A172 (cell line): ENCODE measurements around the gene EVA1C. TPM values are rescaled to one million over a fixed set of nuclear protein-coding genes. Genes with fewer than 3 reads are reported as not detected.
"Not testable (repeated sequence)": the region's sequence is repeated elsewhere in the genome, so short reads cannot be mapped to it uniquely, and the experiment has no call there.

ENCODE experiments used
- DNase-seq: peaks from one replicate; pipeline ENCODE4 v3.0.0-alpha.2; 2015; ENCODE audit warnings: low spot score
- total RNA-seq: library from RNA; depleted of rRNA; stranded (reverse); fragments of >200 nt; shearing (Covaris generic); gene quantifications from 2 replicates; pipeline ENCODE4 v1.2.3, GENCODE V29; 2014

EVA1C gene
- total RNA-seq, 1 experiment from 2014 or later = 1.1 TPM

DNA sequence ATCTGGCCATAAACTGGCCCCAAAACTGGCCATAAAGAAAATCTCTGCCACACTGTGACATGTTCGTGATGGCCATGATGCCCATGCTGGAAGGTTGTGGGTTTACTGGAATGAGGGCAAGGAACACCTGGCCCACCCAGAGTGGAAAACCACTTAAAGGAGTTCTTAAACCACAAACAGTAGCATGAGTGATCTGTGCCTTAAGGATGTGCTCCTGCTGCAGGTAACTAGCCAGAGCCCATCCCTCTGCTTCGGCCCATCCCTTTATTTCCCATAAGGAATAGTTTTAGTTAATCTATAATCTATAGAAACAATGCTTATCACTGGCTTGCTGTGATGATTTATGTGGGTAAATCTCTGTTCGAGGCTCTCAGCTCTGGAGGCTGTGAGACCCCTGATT is 50.1 kb downstream of the EVA1C start:
- DNase-seq = not testable (repeated sequence)

DNA sequence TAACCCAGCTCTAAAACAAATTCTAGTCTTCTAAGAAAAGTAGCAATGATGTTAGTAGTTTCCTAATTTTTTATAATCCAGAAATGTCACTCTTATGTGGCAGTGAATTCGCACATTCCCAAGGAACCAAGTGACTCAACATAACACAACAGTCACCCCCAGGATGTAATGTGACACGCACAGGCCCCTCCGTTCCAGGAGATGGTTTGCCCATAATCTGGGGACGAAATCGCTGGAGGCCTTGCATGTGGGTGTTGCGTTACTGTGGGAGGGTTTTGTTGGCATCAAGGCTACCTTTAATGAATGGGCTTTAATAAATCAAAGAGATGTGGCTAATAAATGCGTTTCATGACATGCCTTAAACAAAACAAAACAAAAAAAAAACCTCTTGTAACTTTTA is 50.9 kb downstream of the EVA1C start:
- peak; percentile 88 for DNase-seq

DNA sequence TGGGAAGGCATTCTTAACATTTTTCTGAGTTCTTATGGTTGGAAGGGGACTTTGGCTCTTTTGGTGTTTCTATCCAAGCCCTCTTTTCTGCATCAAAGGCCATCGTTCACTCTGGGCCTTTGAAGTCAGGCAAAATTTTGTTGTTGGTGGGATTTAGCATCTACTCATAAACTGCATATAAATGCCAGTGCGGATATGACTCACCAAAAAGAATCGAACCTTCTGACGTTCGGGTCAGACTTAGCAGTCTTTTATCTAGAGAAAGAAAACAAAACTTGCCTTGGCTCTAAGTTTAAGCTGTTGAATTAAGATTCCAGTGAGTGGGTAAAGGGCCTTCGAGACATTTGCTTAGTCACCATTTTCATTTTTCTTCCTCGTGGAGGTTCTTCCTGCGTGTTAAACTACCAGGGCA is 51.4 kb downstream of the EVA1C start:
- peak; percentile 98 for DNase-seq

DNA sequence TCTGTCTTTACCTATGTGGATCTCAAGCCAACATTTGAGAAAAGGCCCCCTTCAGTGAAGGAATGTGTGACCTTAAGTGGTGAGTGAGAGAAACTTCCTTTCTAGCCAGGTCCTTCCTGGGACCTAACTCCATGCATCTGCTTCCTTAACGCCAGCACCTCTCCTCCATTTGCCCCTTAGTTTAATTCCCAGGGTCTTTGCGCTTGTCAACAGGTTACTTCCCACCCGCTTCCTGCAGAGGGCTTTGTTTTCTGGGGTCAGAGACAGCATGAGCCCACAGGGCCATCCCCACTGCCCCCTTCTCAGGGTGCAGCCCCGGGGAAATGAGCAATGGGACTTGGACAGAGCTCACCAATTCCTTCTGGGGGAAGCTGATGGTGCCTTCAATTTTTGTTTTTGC is 54.8 kb downstream of the EVA1C start:
- DNase-seq = no peak

DNA sequence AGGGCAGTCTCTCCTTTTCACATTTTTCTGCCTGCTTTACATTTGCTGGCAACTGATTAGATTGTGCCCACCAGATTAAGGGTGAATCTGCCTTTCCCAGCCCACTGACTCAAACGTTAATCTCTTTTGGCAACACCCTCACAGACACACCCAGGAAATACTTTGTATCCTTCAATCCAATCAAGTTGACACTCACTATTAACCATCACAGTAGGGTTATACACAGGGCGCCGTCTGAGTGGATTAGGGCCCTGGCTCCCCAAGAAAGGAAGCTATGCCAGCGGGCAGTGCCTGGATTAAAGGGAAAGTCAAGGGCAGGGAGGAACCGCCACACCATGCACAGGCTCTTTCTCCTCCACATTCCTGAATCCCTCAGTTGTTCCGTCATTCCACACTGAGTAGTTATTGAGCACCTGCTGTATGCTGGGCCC is 56.2 kb downstream of the EVA1C start:
- DNase-seq = no peak

DNA sequence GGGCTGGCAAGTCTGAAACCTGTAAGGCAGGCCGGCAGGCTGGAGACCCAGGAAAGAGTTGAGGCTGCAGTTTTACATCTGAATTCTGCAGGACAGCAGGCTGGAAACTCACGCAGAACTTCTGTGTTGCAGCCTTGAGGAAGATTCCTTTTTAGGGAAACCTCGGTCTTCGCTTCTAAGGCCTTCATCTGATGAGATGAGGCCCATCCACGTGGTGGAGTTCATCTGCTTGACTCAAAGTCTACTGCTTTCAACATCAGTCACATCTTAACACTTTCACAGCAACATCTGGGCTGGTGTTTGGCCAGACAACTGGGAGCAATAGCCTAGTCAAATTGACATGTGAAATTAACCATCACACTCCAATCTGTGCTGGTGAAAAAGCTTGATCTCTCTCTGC is 57.1 kb downstream of the EVA1C start:
- no peak for DNase-seq

DNA sequence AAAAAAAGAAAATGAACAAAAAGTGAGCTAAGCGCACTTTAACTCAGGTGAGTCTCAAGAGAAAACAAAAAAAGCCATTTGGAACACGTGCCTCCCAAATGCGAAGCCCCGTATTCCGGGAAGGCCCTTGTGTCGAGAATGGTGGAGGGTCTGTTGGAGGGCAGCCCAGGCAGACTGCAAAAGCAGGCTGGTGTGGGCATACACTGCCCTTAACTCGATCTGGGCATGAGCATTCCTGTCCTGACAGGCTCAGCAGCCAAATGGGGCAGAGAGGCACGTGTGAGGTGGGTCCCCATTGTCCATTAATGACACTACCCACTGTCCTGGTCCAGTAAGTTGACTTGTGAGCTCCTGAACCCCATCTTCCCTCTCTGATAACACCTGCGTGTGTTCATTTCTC is 57.7 kb downstream of the EVA1C start:
- no peak for DNase-seq

DNA sequence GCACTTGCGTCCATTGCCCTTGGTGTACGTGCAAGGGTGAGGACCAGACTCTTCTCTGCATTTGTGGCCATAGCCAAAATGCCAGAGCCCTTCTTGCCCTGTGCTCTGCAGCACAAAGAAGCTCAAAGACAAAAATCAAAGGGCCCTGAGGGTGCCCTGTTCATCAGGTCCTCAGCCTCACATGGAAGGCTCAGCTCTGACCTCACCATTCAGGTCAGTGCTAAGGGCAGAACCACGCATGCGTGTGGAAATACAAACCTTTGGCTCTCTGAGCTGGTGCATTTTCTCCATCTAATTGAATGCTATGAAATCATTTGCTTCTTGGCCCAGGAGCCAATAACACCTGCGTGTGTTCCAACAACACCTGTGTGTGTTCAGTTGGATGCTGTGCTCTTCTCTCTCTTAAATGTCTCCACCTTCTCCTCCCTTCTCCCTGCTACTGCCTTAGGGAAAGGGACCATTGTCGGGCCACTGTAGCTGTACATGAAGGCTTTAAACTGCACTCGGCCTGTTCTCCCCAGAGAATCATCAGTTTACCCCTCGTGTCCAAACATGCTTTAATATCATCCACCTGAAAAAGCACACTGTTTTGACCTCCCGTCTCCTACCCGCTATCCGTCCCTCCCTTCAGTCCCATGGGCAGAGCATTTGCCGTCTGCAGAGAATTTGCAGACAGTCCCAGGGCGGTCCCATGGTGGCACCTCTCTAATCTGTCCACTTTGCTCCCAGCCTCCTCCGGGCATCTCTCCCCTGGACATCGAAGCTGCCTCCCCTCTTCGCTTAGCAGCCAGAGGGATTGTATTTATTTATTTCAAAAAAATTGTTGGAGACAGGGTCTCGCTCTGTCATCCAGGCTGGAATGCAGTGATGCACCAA is 60.6 kb downstream of the EVA1C start:
- no peak for DNase-seq

DNA sequence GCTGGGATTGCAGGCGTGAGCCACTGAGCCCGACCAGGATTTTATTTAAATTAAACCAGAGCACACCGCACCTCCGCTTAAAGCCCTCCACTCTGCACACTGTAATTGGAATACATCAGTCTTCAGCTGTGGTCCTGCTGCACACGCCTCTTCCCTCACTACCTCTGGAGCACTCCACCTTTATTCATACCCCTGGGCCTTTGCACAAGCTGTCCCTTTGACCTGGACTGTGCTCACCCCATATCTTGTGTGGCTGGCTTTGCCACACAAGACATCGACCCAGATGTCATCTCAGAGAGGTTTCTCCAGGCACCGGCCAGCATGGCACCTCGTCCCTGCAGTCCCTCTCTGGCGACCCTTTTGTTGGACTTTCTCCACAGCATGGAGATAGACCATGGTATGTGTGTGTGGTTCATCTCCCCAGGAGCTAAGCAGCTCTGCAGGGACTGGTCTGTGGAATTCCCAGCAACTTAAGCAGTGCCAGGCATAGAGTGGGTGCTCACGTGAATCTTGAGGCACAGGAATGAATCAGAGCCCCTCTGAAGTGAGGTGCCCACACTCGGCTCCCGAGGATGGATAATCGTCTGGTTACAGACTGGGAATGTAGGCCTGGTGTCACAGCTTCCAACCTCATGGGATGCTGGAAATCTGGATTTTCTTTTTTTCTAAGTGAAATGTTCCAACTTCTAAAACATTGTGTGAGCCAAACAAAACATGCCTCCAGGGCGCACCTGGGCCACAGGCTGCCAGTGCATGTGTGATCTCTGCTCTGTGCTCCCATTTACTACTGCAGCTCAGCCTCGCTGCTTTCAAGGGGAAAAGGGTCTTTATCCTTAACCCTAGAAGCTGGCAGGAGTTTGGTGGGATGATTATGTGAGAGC is 61.9 kb downstream of the EVA1C start:
- DNase-seq = no peak

DNA sequence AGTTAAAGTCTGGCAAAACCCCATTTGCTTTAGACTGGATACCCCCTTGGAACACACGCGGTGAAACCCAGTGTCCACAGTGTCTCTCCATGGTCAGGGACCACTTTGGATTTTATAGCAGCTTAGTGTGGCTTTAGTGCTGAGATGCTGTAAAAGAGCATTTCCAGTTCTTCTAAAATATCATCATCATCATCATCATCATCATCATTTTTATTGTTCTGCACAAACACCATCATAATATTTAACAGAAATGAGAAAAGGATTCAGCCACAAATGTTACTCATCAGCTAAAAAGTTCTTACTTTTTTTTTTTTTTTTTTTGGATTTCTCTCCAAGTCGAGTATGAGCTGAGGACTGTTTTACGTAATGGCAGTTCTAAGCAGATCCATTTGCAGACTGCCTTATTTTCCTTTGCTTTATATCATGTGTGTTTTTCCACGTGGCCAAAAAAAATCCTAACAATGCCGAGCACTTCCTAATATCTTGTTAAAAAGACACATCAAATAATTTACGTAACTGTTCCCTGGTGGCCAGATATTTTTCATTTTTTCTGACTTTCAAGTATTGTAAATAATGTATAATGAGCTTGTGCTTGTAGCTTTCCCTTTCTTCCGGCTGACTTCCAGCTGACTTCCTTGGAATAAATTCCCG is 62.8 kb downstream of the EVA1C start:
- peak; percentile 60 for DNase-seq

DNA sequence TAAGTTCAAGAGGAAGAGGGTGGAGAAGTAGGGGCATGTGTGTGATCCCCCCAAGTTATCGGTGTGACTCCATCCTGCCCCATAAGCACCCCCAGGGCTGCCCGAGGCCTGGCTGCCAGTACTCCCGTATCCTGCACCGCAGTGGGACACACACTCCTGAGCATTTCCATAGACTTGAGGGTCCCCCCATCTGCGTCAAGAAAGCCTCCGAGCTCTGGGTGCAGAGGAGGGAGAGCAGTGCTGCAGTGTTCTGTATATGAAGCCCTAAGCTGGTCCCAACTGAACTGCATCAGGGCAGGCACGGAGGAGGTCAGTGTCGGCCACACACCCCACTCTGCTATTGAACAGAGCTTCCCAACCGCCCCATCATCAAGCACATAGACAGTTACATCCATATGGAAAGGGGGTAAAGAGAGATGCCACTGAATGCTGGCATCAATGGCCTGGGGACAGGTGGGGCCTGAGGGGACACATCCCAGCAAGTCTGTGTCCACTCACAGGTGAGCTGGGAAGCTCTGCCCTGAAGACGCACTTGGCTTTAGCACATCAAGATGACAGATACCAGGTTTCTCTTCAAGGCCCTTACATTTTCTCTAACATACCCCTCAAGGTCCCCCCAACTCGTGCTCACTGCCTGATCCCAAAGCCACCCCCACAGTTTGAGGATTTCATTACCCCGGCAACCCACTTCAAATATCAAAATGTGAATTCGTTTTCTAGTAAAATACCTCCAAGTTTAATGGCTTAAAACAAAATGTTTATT is 64.3 kb downstream of the EVA1C start:
- no peak for DNase-seq

DNA sequence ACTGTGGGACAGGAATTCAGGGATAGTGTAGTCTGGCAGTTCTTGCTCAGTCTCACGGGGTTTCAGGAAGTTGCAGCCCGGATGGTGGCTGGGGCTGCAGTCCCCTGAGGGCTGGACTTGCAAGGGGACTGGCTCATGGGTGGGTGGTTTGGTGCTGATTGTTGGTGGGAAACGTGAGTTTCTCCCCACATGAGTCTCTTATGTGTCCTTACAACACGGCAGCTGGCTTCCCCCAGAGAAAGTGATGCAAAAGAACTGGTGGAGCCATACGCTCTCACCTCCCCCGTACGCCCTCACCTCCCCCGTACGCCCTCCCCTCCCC is 64.9 kb downstream of the EVA1C start:
- no peak for DNase-seq

DNA sequence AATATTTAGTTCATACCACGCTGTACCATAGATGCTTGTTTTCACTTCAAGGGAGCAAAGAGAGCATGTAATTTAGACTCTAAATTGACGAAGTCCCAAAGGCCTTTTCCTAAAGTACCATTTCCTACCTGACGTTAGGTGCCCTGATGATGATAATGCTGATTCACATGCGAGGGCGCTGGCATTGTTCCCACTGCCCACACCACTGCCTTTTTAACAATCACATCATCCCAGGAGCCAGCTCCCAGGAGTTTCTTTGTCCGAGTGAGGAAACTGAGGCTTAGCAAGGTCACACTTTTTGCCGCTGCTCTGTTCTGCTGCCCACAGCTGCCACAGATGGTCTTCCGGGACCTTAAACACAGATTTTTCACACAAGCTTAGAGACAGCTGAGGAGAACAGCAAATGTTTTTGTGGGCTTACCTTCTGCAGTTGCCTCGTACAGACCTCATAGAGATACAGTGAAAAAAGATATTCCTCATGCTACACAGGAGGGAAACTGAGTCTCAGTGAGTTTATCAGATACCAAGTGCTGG is 69.4 kb downstream of the EVA1C start:
- no peak for DNase-seq

DNA sequence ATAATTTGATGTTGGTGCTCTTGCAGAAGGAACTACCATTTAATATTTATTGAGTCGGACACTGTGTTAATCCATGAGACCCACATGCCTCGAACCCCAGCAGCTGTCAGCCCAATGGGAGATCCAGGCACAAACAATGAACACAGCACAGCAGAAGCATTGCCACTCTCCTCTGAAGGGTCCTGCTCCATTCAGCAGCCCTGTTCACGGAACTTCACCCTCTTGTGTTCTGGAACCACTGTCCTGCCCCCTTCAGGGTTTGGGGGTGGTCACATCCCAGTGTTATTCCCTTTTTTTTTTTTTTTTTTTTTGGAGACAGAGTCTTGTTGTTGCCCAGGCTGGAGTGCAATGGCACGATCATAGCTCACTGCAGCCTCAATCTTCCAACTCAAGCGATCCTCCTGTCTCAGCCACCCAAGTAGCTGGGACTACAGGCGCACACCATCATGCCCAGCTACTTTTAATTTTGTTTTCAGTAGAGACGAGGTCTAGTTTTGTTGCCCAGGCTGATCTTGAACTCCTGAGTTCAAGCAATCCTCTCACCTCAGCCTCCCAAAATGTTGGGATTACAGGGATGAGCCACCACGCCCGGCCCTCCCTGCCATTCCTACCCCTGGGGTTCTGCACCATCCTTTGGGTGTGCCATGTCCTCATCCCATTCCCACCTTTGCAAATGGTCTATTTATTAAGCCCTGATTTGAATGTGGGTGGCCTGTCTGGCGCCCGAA is 70.2 kb downstream of the EVA1C start:
- no peak for DNase-seq

DNA sequence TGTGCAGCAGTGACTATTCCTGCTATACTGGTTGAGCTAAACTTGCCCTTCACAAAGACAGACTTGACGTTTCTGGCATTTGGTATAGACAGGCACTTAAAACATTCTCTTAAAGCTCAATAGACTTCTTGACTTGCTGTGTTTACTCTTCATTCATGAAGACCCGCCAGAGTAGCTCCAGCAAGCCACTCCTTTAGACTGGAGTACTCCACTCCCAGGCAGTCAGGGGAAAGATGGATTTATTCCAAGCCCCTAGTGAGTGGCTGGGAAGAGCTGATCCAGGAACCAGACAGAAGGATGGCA is 70.7 kb downstream of the EVA1C start:
- no peak for DNase-seq

DNA sequence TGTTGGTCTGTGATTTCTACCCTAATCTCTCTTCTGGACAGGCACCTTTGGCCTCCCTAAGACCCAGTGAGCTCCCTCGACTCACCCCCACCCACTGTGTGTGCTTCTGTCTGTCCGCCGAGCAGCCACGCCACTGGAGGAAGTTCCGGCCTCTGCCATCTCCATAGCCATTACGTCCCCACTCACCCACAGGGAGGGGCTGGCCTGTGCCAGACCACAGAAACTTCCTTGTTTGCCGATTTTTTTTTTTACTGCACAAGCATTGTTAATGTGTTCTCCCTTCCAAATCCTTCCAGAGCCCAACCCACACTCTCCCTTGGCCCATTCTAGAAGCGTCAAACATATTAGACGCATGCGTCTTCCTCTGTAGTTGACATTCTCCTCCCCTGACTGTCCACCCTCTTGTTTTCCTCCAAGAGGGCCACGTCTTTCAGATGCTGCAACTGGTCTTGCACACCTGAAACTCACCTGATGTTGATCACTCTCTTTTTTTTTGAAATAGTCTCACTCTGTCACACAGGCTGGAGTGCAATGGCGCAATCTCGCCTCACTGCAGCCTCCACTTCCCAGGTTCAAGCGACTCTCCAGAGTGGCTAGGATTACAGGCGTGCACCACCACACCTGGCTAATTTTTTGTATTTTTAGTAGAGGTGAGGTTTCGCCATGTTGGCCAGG is 72.3 kb downstream of the EVA1C start:
- DNase-seq = no peak

DNA sequence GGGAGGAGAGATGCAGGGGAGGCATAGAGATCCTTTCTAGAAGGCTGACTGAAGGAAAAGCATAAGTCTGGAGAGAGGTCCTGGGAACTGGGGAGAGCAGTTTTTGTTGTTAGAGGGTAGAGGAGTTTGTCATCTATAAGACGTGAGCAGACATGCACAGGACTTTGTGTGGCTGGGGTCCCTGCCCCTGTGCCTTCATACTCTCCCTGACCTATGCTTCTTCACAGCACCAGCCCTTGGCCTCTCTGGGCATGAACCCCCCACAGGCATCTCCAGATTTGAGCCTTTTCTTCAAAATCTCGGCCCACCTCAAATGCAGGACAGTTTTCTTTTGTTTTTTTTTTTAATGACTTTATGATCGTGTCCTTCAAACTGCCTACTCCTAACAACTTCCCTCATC is 79.9 kb downstream of the EVA1C start:
- no peak for DNase-seq

DNA sequence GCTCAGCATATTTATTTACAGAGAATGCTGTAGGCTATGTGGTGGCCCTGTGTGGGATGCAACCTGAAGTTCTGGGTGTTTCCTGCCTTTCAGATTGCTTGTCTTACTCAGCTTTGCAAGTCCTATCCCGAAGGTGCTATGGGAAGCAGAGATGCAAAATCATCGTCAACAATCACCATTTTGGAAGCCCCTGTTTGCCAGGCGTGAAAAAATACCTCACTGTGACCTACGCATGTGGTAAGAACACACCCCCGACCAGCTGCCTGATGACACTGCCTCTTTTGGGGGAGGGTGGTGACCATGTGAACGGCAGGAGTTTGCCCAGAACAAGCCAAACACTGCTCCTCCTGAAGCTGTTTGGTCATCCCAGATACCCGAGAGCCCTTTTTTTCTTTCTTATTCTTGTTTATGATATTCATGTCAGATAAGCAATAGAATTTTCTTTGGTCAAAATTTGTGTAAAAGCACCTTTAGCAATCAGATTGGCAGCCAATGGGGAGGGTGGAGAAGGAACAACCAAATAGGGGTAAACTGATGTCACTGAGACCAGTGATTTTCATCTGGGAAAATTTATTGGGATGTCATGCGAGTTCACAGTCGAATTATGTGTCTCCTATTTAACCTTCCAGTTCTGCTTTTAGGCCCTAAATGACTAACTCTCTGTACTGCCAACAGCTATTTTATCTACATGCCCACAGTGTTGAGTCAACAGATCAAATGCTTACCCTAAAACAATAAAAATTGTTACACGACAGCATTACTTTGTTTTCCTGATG is 82.6 kb downstream of the EVA1C start:
- peak; percentile 89 for DNase-seq

DNA sequence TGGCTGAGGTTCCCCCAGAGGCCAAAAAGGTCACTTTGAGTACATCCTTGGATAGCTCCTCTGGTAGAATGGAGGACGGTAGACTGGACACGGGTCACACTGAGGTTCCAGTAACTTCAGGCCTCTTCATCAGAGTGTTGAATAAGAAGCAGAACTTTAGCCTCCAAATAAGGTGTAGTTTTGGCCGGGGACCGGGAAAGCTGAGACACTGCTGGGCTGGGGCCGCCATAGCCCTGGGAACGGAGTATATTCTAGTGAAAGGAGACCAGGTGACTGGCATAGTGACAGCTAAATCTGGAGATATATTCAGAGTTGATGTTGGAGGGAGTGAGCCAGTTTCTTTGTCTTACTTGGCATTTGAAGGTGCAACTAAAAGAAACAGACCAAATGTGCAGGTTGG is 84.1 kb downstream of the EVA1C start:
- DNase-seq = no peak
